ENCODE data around the gene MACF1.

DNA sequence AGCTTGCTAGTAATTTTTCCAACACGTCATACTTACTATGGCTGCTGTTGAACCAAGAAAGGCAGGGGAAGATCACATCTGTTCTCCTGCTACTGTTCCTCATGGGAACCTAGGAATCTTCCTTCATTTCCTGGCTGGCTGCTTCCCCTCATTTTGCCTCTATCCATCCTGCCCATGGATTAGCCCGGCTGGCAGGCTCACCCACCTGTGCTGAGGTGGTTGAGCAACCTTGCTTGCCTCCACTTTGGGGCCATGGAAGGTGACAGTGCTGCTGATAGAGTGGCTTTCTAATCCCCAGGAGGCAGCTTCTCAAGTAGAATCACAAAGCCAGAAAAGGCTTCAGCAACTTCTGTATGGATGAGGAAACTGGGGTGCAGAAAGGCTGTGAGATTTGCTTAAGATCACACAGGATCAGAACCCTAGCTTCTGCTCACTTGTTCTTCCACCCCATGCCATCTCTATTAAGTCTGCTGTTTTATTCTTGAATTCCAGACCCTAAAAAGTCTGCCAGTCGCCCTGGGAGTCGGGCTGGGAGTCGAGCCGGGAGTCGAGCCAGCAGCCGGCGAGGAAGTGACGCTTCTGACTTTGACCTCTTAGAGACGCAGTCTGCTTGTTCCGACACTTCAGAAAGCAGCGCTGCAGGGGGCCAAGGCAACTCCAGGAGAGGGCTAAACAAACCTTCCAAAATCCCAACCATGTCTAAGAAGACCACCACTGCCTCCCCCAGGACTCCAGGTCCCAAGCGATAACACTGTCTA, 280.7 kb downstream of the MACF1 start:
- no peak for TF ChIP-seq POLR2AphosphoS5 (IDR thresholded peaks at IDR 0.05)
- no peak for TF ChIP-seq POLR2A (IDR thresholded peaks at IDR 0.05)
- TF ChIP-seq, protein P1, sequence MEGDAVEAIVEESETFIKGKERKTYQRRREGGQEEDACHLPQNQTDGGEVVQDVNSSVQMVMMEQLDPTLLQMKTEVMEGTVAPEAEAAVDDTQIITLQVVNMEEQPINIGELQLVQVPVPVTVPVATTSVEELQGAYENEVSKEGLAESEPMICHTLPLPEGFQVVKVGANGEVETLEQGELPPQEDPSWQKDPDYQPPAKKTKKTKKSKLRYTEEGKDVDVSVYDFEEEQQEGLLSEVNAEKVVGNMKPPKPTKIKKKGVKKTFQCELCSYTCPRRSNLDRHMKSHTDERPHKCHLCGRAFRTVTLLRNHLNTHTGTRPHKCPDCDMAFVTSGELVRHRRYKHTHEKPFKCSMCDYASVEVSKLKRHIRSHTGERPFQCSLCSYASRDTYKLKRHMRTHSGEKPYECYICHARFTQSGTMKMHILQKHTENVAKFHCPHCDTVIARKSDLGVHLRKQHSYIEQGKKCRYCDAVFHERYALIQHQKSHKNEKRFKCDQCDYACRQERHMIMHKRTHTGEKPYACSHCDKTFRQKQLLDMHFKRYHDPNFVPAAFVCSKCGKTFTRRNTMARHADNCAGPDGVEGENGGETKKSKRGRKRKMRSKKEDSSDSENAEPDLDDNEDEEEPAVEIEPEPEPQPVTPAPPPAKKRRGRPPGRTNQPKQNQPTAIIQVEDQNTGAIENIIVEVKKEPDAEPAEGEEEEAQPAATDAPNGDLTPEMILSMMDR (IDR thresholded peaks at IDR 0.05), result no peak

Data from breast epithelium (tissue), 3 donors.